Trophoblast cell (in vitro differentiated cells and primary cell): ENCODE measurements around the gene RAB10. TPM values are rescaled to one million over a fixed set of nuclear protein-coding genes. Genes with fewer than 3 reads are reported as not detected.

Experiments
- DNase-seq, 2 donors: peaks; one replicate each; pipeline ENCODE4 v3.0.0-alpha.2; 2016
- H2AFZ ChIP-seq: 2 replicates; pipeline ENCODE4 v1.6.1; 2013; ENCODE audit warnings: low read length, moderate library complexity, mild to moderate bottlenecking; ENCODE audit not compliant: insufficient read depth, poor library complexity
- H2AK5ac ChIP-seq: 2 replicates; pipeline ENCODE4 v1.6.1; 2013; ENCODE audit warnings: mild to moderate bottlenecking, low read length
- H2BK120ac ChIP-seq: 2 replicates; pipeline ENCODE4 v1.6.1; 2013; ENCODE audit warnings: low read length, mild to moderate bottlenecking, moderate library complexity; ENCODE audit not compliant: insufficient read depth, poor library complexity
- H2BK12ac ChIP-seq: 2 replicates; pipeline ENCODE4 v1.6.1; 2013; ENCODE audit warnings: mild to moderate bottlenecking, low read length, moderate library complexity
- H2BK5ac ChIP-seq: 2 replicates; pipeline ENCODE4 v1.6.1; 2013; ENCODE audit warnings: low read length, low read depth, moderate library complexity, mild to moderate bottlenecking; ENCODE audit not compliant: poor library complexity
- H3K14ac ChIP-seq: 2 replicates; pipeline ENCODE4 v1.6.1; 2013; ENCODE audit warnings: mild to moderate bottlenecking, low read length
- H3K18ac ChIP-seq: 2 replicates; pipeline ENCODE4 v1.6.1; 2013; ENCODE audit warnings: mild to moderate bottlenecking, low read length
- H3K23ac ChIP-seq: 2 replicates; pipeline ENCODE4 v1.6.1; 2013; ENCODE audit warnings: low read length
- H3K27ac ChIP-seq: 2 replicates; pipeline ENCODE4 v1.5.1; 2013; ENCODE audit warnings: low read depth, mild to moderate bottlenecking, inconsistent platforms, low read length, moderate library complexity
- H3K27me3 ChIP-seq: 2 replicates; pipeline ENCODE4 v1.6.1; 2013; ENCODE audit warnings: inconsistent platforms, mild to moderate bottlenecking, low read length, moderate library complexity; ENCODE audit not compliant: insufficient read depth
- H3K36me3 ChIP-seq, 2 experiments: 1 replicate in 1 of 2; 2 replicates in 1 of 2; pipeline ENCODE4 v1.6.1; 2013; ENCODE audit warnings: low read length in 2 of 2, mild to moderate bottlenecking in 2 of 2, moderate library complexity in 1 of 2; ENCODE audit not compliant: insufficient read depth in 2 of 2, control insufficient read depth in 1 of 2
- H3K4ac ChIP-seq: 2 replicates; pipeline ENCODE4 v1.6.1; 2013; ENCODE audit warnings: low read depth, mild to moderate bottlenecking, low read length, moderate library complexity
- H3K4me1 ChIP-seq, 2 experiments: 1 replicate in 1 of 2; 2 replicates in 1 of 2; pipeline ENCODE4 v1.6.1; 2013; ENCODE audit warnings: low read length in 2 of 2, mild to moderate bottlenecking in 2 of 2, moderate library complexity in 1 of 2; ENCODE audit not compliant: insufficient read depth in 2 of 2, control insufficient read depth in 1 of 2
- H3K4me2 ChIP-seq: 2 replicates; pipeline ENCODE4 v1.6.1; 2013; ENCODE audit warnings: inconsistent platforms, mild to moderate bottlenecking, low read length, moderate library complexity
- H3K4me3 ChIP-seq: 2 replicates; pipeline ENCODE4 v1.5.1; 2013; ENCODE audit warnings: mild to moderate bottlenecking, low read depth, low read length, inconsistent platforms
- H3K79me1 ChIP-seq: one replicate; pipeline ENCODE4 v1.6.1; 2013; ENCODE audit warnings: low read length
- H3K79me2 ChIP-seq: 2 replicates; pipeline ENCODE4 v1.6.1; 2013; ENCODE audit warnings: low read length, mild to moderate bottlenecking; ENCODE audit not compliant: control insufficient read depth, insufficient read depth, poor library complexity
- H3K9ac ChIP-seq: 2 replicates; pipeline ENCODE4 v1.6.1; 2013; ENCODE audit warnings: mild to moderate bottlenecking, low read length
- H3K9me3 ChIP-seq: 2 replicates; pipeline ENCODE4 v1.6.1; 2013; ENCODE audit warnings: low read depth, mild to moderate bottlenecking, control low read depth, inconsistent platforms, low read length; ENCODE audit not compliant: insufficient read depth
- H4K12ac ChIP-seq: 2 replicates; pipeline ENCODE4 v1.6.1; 2013; ENCODE audit warnings: low read depth, mild to moderate bottlenecking, low read length, moderate library complexity
- H4K8ac ChIP-seq: 2 replicates; pipeline ENCODE4 v1.6.1; 2013; ENCODE audit warnings: low read depth, mild to moderate bottlenecking, low read length, moderate library complexity
- H4K91ac ChIP-seq: one replicate; pipeline ENCODE4 v1.6.1; 2013; ENCODE audit warnings: low read depth, mild to moderate bottlenecking, low read length, moderate library complexity
- WGBS: extraction: QIAGEN DNeasy Blood & Tissue Kit; methylation state at CpG from one replicate; pipeline ENCODE4 v1.1.7; 2013; ENCODE audit warnings: missing lambda C conversion rate; ENCODE audit not compliant: insufficient read length, insufficient coverage; ENCODE audit errors: extremely low coverage; 5-methylcytosine and 5-hydroxymethylcytosine counted together
- polyA plus RNA-seq: library from polyadenylated mRNA; stranded (reverse); fragments of 200-250 nt; gene quantifications from 2 replicates; pipeline ENCODE4 v1.2.3, GENCODE V29; 2013

The RAB10 gene
- polyA plus RNA-seq = 138 and 141 TPM in 2 replicates

DNA sequence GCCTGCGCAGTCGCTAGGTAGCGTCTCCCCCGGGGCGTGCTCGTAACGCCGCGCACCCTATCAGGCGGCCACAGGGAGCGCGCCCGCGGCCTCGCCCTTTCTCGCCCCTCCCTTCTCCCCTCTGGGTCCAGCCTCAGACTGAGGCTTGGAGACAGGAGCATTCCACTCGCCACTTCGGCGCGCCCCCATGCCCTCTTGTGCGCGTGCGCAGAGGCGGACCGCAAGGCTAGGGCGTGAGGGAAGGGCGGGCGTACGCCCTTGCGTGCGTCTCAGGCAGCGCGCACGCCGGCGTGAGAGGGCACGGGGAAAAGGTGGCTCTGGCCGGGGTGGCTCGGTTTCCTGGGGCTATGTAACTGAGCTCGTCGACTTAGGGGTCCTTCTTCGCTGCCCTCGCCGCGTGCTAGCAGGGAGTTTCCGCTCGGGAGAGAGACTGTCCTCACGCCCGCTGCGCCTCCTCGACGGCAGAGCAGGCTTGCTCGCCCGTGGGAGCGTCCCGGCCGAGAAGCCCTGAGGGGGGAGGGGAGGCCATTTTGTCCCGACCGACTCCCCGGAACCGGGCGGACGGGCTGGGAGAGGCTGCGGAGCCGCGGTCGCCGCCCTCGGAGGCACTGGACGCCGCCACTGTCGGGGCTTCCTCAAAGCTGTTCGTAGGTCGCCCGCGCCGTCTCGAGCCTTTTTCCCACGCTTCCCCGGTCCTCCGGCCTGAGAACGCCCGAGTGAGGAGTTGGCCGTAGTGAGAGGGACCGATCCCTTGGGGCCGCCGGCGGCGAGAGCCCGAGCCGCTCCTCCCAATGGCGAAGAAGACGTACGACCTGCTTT is at the start of gene RAB10:
Gene RAB10, plus strand, starts transcription at position 267 of the 819 bp plus-strand sequence. Its CDS starts 525 bp downstream, at position 792.
- peak within 1 kb of the TSS; percentile 99 for H3K9ac ChIP-seq
- H3K79me2 ChIP-seq = peaks cover 28% of the 10 kb centered on the region
- H3K36me3 ChIP-seq = peaks cover 0 to 9% of the 10 kb centered on the region in 2 experiments
- H2BK120ac ChIP-seq = peak within 1 kb of the TSS; percentile 93
- H3K14ac ChIP-seq = peak within 1 kb of the TSS; percentile 99
- H3K18ac ChIP-seq = peak within 1 kb of the TSS; percentile 98
- H4K12ac ChIP-seq = peak within 1 kb of the TSS; percentile 98
- H3K9me3 ChIP-seq = no peaks in the 10 kb centered on the region
- peak within 1 kb of the TSS; percentile 34 for H3K23ac ChIP-seq
- H2AFZ ChIP-seq = peak within 1 kb of the TSS; percentile 93
- H3K27ac ChIP-seq = peak within 1 kb of the TSS; percentile 99
- H3K4me1 ChIP-seq = peaks cover 4 to 11% of the 10 kb centered on the region in 2 experiments
- H3K4me2 ChIP-seq = peak within 1 kb of the TSS; percentile 80
- peak within 1 kb of the TSS; percentile 96 for H4K91ac ChIP-seq
- H3K27me3 ChIP-seq = no peaks in the 10 kb centered on the region
- peak within 1 kb of the TSS; percentile 97 for H2BK5ac ChIP-seq
- peak within 1 kb of the TSS; percentile 87 for H3K4ac ChIP-seq
- H4K8ac ChIP-seq = peak within 1 kb of the TSS; percentile 96
- WGBS = no CpG with 5 or more reads among the region's 94 CpGs
- peaks cover 14% of the 10 kb centered on the region for H3K79me1 ChIP-seq
- H2BK12ac ChIP-seq = peak within 1 kb of the TSS; percentile 20
- H3K4me3 ChIP-seq = peak within 1 kb of the TSS; percentile 99
- peak; percentile 100 for DNase-seq
- peak within 1 kb of the TSS; percentile 98 for H2AK5ac ChIP-seq

DNA sequence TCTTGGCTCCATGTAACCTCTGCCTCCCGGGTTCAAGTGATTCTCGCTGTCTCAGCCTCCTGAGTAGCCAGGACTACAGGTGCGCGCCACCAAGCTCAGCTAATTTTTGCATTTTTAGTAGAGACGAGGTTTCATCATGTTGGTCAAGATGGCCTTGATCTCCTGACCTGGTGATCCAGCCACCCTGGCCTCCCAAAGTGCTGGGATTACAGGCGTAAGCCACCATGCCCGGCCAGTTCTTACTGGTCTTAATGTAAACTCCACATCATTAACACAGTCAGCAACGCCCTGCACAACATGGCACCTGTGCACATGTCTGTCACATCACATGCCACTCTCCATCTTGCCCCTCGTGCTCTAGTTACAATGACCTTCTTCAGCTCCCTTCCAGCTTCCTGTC is 45.8 kb upstream of the RAB10 start:
- Histone ChIP-seq H3K79me1 (no peaks in the 10 kb centered on the region), H3K23ac (no peak overlapping the region), H3K4me1 (no peaks in the 10 kb centered on the region), H2AK5ac (no peak overlapping the region), H2BK120ac (no peak overlapping the region), H3K9me3 (no peaks in the 10 kb centered on the region), H4K12ac (no peak overlapping the region), H3K27ac (no peak overlapping the region), H2BK5ac (no peak overlapping the region), H3K36me3 (no peaks in the 10 kb centered on the region), H4K91ac (no peak overlapping the region), H2AFZ (no peak overlapping the region), H3K27me3 (no peaks in the 10 kb centered on the region), H3K14ac (no peak overlapping the region), H3K4ac (no peak overlapping the region), H2BK12ac (no peak overlapping the region), H4K8ac (no peak overlapping the region), H3K79me2 (no peaks in the 10 kb centered on the region), H3K4me2 (no peak overlapping the region), H3K9ac (no peak overlapping the region), H3K4me3 (no peak overlapping the region), H3K18ac (no peak overlapping the region)
- WGBS = no CpG with 5 or more reads among the region's 9 CpGs
- DNase-seq = no peak

DNA sequence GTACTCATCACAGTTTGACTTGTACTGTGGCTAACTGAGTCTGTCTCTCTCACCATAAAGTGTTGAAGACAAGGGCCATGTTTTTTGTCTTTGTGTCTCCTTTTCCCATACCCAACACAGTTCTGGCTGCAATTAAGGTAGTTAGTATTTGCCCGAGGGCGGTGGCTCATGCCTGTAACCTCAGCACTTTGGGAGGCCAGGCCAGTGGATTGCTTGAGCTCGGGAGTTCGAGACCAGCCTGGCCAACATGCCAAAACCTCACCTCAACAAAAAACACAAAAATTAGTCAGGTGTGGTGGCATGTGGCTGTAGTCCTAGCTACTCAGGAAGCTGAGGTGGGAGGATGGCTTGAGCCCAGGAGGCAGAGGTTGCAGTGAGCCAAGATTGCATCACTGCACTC is 44.7 kb upstream of the RAB10 start:
- Histone ChIP-seq H3K23ac (no peak overlapping the region), H3K9me3 (no peaks in the 10 kb centered on the region), H3K4me3 (no peak overlapping the region), H3K79me1 (no peaks in the 10 kb centered on the region), H3K27ac (no peak overlapping the region), H3K27me3 (no peaks in the 10 kb centered on the region), H4K8ac (no peak overlapping the region), H2BK12ac (no peak overlapping the region), H3K4me2 (no peak overlapping the region), H2BK120ac (no peak overlapping the region), H3K4ac (no peak overlapping the region), H3K9ac (no peak overlapping the region), H2BK5ac (no peak overlapping the region), H3K18ac (no peak overlapping the region), H3K36me3 (no peaks in the 10 kb centered on the region), H4K12ac (no peak overlapping the region), H2AK5ac (no peak overlapping the region), H2AFZ (no peak overlapping the region), H3K4me1 (no peaks in the 10 kb centered on the region), H3K79me2 (no peaks in the 10 kb centered on the region), H4K91ac (no peak overlapping the region), H3K14ac (no peak overlapping the region)
- no peak for DNase-seq
- no CpG with 5 or more reads among the region's 4 CpGs for WGBS

DNA sequence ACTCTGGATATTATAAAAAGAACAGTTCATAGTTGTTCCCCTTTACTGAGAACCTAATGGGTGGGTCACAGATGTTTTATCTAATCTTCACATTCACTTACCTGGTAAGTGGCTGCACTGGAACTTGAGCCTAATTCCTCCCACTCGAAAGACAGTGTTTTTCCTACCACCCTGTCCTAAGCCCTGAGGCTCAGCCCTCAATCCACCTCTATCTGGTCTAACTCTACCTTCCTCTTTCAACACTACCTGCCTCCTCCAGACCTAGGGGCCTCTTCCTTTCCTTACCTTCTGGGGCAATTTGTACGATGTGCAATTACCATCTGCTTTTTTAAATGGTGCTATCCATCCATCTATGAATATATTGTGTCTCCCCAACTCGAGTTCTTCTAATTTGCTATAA is 41.9 kb upstream of the RAB10 start:
- no CpG with 5 or more reads among the region's 3 CpGs for WGBS

More for the DNA sequence above, 41.9 kb upstream of the RAB10 start:
- H3K14ac ChIP-seq = no peak overlapping the region
- no peak overlapping the region for H3K9ac ChIP-seq
- no peak overlapping the region for H4K12ac ChIP-seq
- no peaks in the 10 kb centered on the region for H3K27me3 ChIP-seq
- no peaks in the 10 kb centered on the region for H3K79me2 ChIP-seq
- no peaks in the 10 kb centered on the region for H3K36me3 ChIP-seq
- no peak overlapping the region for H2AFZ ChIP-seq
- no peak overlapping the region for H3K4ac ChIP-seq
- H3K4me3 ChIP-seq = no peak overlapping the region
- no peak overlapping the region for H4K8ac ChIP-seq
- H2BK12ac ChIP-seq = no peak overlapping the region
- H3K18ac ChIP-seq = no peak overlapping the region
- no peak overlapping the region for H2AK5ac ChIP-seq
- no peak overlapping the region for H4K91ac ChIP-seq
- H2BK120ac ChIP-seq = no peak overlapping the region
- peak in 1 of 2 donors; percentile 36 for DNase-seq
- no peaks in the 10 kb centered on the region for H3K79me1 ChIP-seq
- no peaks in the 10 kb centered on the region for H3K9me3 ChIP-seq
- no peak overlapping the region for H3K27ac ChIP-seq
- H2BK5ac ChIP-seq = no peak overlapping the region
- H3K4me1 ChIP-seq = no peaks in the 10 kb centered on the region
- no peak overlapping the region for H3K23ac ChIP-seq
- H3K4me2 ChIP-seq = no peak overlapping the region
